ENCODE results near the gene PPM1D. TPM values are rescaled to one million over a fixed set of nuclear protein-coding genes. Genes with fewer than 3 reads are reported as not detected.
A peak's percentile ranks its signal among the peaks of the same experiment; 100 is the strongest.

The PPM1D gene
- total and polyA plus RNA-seq, 2 of the 13 experiments (the other 11 are each of a cell fraction or from before 2014, with no cell fraction given), result 8.0 to 26.2 TPM

DNA sequence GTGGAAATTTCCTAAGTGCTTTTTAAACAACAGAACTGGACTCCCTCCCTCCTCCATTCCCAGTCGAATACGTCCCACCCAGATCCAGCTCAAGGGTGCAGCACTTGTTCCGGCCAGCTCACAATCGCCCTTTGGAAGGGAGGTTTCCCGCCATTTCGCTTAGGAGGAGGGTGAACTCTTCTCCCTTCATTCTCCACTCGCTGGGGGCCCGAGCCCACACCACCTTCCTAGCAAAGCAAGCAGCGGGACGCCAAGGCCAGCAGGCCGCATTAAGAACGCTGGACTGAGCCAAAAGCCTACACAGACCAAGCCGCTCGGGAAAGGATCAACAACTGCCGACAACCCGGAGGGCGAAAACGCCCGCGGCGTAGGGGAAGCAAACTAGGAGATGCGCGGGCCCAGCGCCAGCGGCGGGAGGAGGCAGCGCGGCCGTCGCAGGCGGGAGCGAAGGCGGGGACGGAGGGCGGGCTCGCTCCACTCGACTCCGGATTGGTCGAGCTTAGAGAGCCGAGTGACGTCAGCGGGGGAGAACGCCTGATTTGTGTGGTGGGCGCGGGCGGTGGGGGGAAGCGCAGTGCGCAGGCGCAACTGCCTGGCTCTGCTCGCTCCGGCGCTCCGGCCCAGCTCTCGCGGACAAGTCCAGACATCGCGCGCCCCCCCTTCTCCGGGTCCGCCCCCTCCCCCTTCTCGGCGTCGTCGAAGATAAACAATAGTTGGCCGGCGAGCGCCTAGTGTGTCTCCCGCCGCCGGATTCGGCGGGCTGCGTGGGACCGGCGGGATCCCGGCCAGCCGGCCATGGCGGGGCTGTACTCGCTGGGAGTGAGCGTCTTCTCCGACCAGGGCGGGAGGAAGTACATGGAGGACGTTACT, at the start of gene PPM1D (continued):
- TF ChIP-seq ZNF121 (CRISPR knock-in tag; IDR thresholded peaks at IDR 0.05), result peak; percentile 49
- peak; percentile 82; the same call in 1 of the 2 replicates for TF ChIP-seq FOXK1 (CRISPR knock-in tag; IDR thresholded peaks at IDR 0.05; ENCODE audit: borderline replicate concordance, low read depth)
- peak; percentile 46; the same call in 1 of the 2 replicates for TF ChIP-seq ETV6 (CRISPR knock-in tag; conservative IDR thresholded peaks at IDR 0.05)
- TF ChIP-seq, protein P1, sequence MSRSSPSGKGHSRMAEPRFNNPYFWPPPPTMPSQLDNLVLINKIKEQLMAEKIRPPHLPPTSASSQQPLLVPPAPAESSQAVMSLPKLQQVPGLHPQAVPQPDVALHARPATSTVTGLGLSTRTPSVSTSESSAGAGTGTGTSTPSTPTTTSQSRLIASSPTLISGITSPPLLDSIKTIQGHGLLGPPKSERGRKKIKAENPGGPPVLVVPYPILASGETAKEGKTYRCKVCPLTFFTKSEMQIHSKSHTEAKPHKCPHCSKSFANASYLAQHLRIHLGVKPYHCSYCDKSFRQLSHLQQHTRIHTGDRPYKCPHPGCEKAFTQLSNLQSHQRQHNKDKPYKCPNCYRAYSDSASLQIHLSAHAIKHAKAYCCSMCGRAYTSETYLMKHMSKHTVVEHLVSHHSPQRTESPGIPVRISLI (CRISPR knock-in tag; IDR thresholded peaks at IDR 0.05; ENCODE audit: borderline replicate concordance), result no peak; the same call in 1 of the 2 replicates
- no peak; the same call in 1 of the 2 replicates for TF ChIP-seq NR2F2 (IDR thresholded peaks at IDR 0.05; ENCODE audit: borderline replicate concordance, low read depth)
- TF ChIP-seq ZNF549 (CRISPR knock-in tag; IDR thresholded peaks at IDR 0.05), result peak; percentile 63; the same call in 1 of the 2 replicates
- peak; percentile 98 for TF ChIP-seq BRCA1 (CRISPR knock-in tag; IDR thresholded peaks at IDR 0.05)
- peak; percentile 89; the same call in 1 of the 2 replicates for TF ChIP-seq ZFP1 (CRISPR knock-in tag; IDR thresholded peaks at IDR 0.05)
- no peak; the same call in 1 of the 2 replicates for TF ChIP-seq ZNF761 (CRISPR knock-in tag; conservative IDR thresholded peaks at IDR 0.05)
- peak; percentile 92 for TF ChIP-seq KAT8 (CRISPR knock-in tag; IDR thresholded peaks at IDR 0.05)
- TF ChIP-seq, protein P2, sequence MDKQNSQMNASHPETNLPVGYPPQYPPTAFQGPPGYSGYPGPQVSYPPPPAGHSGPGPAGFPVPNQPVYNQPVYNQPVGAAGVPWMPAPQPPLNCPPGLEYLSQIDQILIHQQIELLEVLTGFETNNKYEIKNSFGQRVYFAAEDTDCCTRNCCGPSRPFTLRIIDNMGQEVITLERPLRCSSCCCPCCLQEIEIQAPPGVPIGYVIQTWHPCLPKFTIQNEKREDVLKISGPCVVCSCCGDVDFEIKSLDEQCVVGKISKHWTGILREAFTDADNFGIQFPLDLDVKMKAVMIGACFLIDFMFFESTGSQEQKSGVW (CRISPR knock-in tag; IDR thresholded peaks at IDR 0.05; ENCODE audit: borderline replicate concordance), result no peak; the same call in 1 of the 2 replicates
- TF ChIP-seq, protein P3, sequence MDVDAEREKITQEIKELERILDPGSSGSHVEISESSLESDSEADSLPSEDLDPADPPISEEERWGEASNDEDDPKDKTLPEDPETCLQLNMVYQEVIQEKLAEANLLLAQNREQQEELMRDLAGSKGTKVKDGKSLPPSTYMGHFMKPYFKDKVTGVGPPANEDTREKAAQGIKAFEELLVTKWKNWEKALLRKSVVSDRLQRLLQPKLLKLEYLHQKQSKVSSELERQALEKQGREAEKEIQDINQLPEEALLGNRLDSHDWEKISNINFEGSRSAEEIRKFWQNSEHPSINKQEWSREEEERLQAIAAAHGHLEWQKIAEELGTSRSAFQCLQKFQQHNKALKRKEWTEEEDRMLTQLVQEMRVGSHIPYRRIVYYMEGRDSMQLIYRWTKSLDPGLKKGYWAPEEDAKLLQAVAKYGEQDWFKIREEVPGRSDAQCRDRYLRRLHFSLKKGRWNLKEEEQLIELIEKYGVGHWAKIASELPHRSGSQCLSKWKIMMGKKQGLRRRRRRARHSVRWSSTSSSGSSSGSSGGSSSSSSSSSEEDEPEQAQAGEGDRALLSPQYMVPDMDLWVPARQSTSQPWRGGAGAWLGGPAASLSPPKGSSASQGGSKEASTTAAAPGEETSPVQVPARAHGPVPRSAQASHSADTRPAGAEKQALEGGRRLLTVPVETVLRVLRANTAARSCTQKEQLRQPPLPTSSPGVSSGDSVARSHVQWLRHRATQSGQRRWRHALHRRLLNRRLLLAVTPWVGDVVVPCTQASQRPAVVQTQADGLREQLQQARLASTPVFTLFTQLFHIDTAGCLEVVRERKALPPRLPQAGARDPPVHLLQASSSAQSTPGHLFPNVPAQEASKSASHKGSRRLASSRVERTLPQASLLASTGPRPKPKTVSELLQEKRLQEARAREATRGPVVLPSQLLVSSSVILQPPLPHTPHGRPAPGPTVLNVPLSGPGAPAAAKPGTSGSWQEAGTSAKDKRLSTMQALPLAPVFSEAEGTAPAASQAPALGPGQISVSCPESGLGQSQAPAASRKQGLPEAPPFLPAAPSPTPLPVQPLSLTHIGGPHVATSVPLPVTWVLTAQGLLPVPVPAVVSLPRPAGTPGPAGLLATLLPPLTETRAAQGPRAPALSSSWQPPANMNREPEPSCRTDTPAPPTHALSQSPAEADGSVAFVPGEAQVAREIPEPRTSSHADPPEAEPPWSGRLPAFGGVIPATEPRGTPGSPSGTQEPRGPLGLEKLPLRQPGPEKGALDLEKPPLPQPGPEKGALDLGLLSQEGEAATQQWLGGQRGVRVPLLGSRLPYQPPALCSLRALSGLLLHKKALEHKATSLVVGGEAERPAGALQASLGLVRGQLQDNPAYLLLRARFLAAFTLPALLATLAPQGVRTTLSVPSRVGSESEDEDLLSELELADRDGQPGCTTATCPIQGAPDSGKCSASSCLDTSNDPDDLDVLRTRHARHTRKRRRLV (CRISPR knock-in tag; IDR thresholded peaks at IDR 0.05), result peak; percentile 90
- TF ChIP-seq ZNF766 (CRISPR knock-in tag; IDR thresholded peaks at IDR 0.05; ENCODE audit: borderline replicate concordance), result peak; percentile 97
- TF ChIP-seq ZNF558 (CRISPR knock-in tag; IDR thresholded peaks at IDR 0.05; ENCODE audit: borderline replicate concordance), result peak; percentile 54; the same call in 1 of the 2 replicates
- TF ChIP-seq ARID2 (CRISPR knock-in tag; IDR thresholded peaks at IDR 0.05; ENCODE audit: borderline replicate concordance), result peak; percentile 89; the same call in 1 of the 2 replicates
- peak; percentile 45; the same call in 1 of the 2 replicates for TF ChIP-seq JUND (CRISPR knock-in tag; IDR thresholded peaks at IDR 0.05)
- peak; percentile 76; the same call in 1 of the 2 replicates for TF ChIP-seq TMF1 (CRISPR knock-in tag; IDR thresholded peaks at IDR 0.05; ENCODE audit: low read depth)
- peak; percentile 98 for TF ChIP-seq ZNF792 (CRISPR knock-in tag; IDR thresholded peaks at IDR 0.05)
- peak; percentile 92 for TF ChIP-seq ZNF563 (CRISPR knock-in tag; IDR thresholded peaks at IDR 0.05)
- TF ChIP-seq ELF3 (CRISPR knock-in tag; IDR thresholded peaks at IDR 0.05), result peak; percentile 63
- no peak for TF ChIP-seq FOXA1 (IDR thresholded peaks at IDR 0.05)
- peak; percentile 67 for TF ChIP-seq FOXA1 (CRISPR knock-in tag; IDR thresholded peaks at IDR 0.05)
- no peak for TF ChIP-seq CBX2 (IDR thresholded peaks at IDR 0.05; ENCODE audit: low read depth, low read length)
- TF ChIP-seq CBX2 (CRISPR knock-in tag; IDR thresholded peaks at IDR 0.05; ENCODE audit: low read depth), result no peak; the same call in 1 of the 2 replicates
- peak; percentile 82 for TF ChIP-seq MEF2D (CRISPR knock-in tag; IDR thresholded peaks at IDR 0.05)

Data from HepG2 (cell line).